HepG2 (cell line): ENCODE data around the gene GABRR2. TPM values are rescaled to one million over a fixed set of nuclear protein-coding genes. Genes with fewer than 3 reads are reported as not detected.

Source experiments
- GATAD1 ChIP-seq: IDR thresholded peaks from 2 replicates; pipeline ENCODE4 v1.6.1; 2016; ENCODE audit warnings: missing genetic modification reagents, missing compliant biosample characterization
- GTF3A ChIP-seq: sonication (generic); formaldehyde crosslinking; conservative IDR thresholded peaks from 2 replicates; pipeline ENCODE4 v1.4.0; 2020; ENCODE audit warnings: mild to moderate bottlenecking, missing genetic modification reagents
- KAT8 ChIP-seq: IDR thresholded peaks from 2 replicates; pipeline ENCODE4 v1.6.1; 2016; ENCODE audit warnings: missing genetic modification reagents, missing compliant biosample characterization
- MEF2D ChIP-seq: sonication (generic); formaldehyde crosslinking; IDR thresholded peaks from 2 replicates; pipeline ENCODE4 v1.5.1; 2020; ENCODE audit warnings: mild to moderate bottlenecking, missing genetic modification reagents
- NR2F6 ChIP-seq, 2 experiments: IDR thresholded peaks; 2 replicates each; pipeline ENCODE4 v1.6.1; 2016; ENCODE audit warnings: antibody characterized with exemption in 1 of 2, mild to moderate bottlenecking in 1 of 2
- PHF20 ChIP-seq: sonication (generic); formaldehyde crosslinking; IDR thresholded peaks from 2 replicates; pipeline ENCODE4 v1.5.0; 2020; ENCODE audit warnings: mild to moderate bottlenecking, missing genetic modification reagents
- TBP ChIP-seq: sonication (generic); formaldehyde crosslinking; IDR thresholded peaks from 2 replicates; pipeline ENCODE4 v1.5.0; 2020; ENCODE audit warnings: missing genetic modification reagents
- polyA plus RNA-seq, 8 experiments: library from polyadenylated mRNA; depleted of rRNA in 3 of 8; stranded (reverse) in 7 of 8; unstranded in 1 of 8; fragments of >200 nt; fragmentation: Illumina TruSeq in 4 of 8; extraction: Trizol in 4 of 8; gene quantifications; 2 replicates each; pipeline versions ENCODE4 v1.2.1 to v1.2.3, GENCODE V29; 2011 to 2016; ENCODE audit warnings: low read depth in 4 of 8, missing spikeins in 1 of 8, mixed read lengths in 1 of 8; ENCODE audit not compliant: insufficient read depth in 1 of 8
- total RNA-seq, 5 experiments: library from RNA; depleted of rRNA; stranded (reverse); fragments of >200 nt; fragmentation: Illumina TruSeq; extraction: Trizol; gene quantifications; 2 replicates each; pipeline ENCODE4 v1.2.3, GENCODE V29; 2016; ENCODE audit warnings: low read depth in 1 of 5
- TF ChIP-seq, protein P1 (sequence below): IDR thresholded peaks from 2 replicates; pipeline ENCODE4 v1.6.1; 2018; ENCODE audit warnings: missing genetic modification reagents, mild to moderate bottlenecking, missing compliant biosample characterization
- TF ChIP-seq, protein P2 (sequence below): sonication (generic); formaldehyde crosslinking; conservative IDR thresholded peaks from 2 replicates; pipeline ENCODE4 v1.4.0; 2020; ENCODE audit warnings: missing genetic modification reagents
- TF ChIP-seq, protein P3 (sequence below): sonication (generic); formaldehyde crosslinking; IDR thresholded peaks from 2 replicates; pipeline ENCODE4 v1.4.0; 2020; ENCODE audit warnings: missing genetic modification reagents, borderline replicate concordance
- TF ChIP-seq, protein P4 (sequence below), 2 experiments: sonication (generic) in 1 of 2; formaldehyde crosslinking in 1 of 2; IDR thresholded peaks; 2 replicates each; pipeline versions ENCODE4 v1.6.1 to v1.9.0; 2014 to 2022; ENCODE audit warnings: antibody characterized with exemption in 1 of 2, borderline replicate concordance in 1 of 2, inconsistent platforms in 1 of 2, low read depth in 1 of 2, missing genetic modification reagents in 1 of 2

GABRR2 gene
- total and polyA plus RNA-seq, 2 of the 13 experiments (the other 11 are each of a cell fraction or from before 2014, with no cell fraction given), result 0.13 TPM; not detected in 1

DNA sequence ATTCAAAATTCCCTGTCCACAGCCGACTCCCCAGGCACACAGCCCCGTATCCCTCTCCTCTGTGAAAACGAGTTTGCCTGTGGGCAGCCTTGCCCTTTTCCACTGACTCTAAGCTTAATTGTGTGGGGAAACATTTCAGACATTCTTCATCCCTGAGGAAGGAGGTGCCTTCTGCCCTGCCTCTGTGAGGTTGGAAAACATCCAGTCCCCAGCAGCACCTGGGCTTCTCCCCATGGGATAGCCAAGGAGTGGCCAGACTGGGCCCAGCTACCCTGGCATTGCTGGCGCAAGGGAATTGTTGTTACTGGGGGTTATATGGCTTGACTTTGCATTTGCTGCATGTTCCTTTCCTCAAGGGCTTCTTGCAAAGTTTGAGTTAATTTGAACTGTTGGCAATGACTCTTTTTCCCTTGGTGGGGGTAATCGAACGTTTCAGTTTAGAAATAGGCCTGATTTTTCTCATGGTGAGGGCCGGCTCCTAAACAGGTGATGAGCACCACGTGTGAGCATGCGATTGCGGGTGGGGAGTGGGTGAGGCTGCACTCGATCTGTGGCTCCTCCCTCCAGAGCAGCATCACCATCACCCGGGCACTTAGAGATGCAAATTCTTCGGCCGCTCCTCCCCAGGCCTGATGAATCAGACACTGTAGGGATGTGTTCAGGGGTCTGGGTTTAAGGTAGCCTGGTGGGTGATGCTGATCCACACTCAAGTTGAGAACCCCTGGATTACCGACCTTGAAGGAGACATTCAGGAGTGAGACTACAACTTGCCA, 29.9 kb downstream of the GABRR2 start (continued):
- TF ChIP-seq, protein P1, sequence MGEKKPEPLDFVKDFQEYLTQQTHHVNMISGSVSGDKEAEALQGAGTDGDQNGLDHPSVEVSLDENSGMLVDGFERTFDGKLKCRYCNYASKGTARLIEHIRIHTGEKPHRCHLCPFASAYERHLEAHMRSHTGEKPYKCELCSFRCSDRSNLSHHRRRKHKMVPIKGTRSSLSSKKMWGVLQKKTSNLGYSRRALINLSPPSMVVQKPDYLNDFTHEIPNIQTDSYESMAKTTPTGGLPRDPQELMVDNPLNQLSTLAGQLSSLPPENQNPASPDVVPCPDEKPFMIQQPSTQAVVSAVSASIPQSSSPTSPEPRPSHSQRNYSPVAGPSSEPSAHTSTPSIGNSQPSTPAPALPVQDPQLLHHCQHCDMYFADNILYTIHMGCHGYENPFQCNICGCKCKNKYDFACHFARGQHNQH (CRISPR knock-in tag), result no peak
- TF ChIP-seq GTF3A (CRISPR knock-in tag), result no peak
- TF ChIP-seq TBP (CRISPR knock-in tag), result no peak
- TF ChIP-seq, protein P2, sequence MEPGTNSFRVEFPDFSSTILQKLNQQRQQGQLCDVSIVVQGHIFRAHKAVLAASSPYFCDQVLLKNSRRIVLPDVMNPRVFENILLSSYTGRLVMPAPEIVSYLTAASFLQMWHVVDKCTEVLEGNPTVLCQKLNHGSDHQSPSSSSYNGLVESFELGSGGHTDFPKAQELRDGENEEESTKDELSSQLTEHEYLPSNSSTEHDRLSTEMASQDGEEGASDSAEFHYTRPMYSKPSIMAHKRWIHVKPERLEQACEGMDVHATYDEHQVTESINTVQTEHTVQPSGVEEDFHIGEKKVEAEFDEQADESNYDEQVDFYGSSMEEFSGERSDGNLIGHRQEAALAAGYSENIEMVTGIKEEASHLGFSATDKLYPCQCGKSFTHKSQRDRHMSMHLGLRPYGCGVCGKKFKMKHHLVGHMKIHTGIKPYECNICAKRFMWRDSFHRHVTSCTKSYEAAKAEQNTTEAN (CRISPR knock-in tag), result no peak
- no peak for TF ChIP-seq GATAD1 (CRISPR knock-in tag)
- TF ChIP-seq MEF2D (CRISPR knock-in tag), result no peak
- TF ChIP-seq PHF20 (CRISPR knock-in tag), result no peak
- TF ChIP-seq, protein P3, sequence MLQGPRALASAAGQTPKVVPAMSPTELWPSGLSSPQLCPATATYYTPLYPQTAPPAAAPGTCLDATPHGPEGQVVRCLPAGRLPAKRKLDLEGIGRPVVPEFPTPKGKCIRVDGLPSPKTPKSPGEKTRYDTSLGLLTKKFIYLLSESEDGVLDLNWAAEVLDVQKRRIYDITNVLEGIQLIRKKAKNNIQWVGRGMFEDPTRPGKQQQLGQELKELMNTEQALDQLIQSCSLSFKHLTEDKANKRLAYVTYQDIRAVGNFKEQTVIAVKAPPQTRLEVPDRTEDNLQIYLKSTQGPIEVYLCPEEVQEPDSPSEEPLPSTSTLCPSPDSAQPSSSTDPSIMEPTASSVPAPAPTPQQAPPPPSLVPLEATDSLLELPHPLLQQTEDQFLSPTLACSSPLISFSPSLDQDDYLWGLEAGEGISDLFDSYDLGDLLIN (CRISPR knock-in tag), result no peak
- TF ChIP-seq KAT8 (CRISPR knock-in tag), result no peak
- TF ChIP-seq, protein P4, sequence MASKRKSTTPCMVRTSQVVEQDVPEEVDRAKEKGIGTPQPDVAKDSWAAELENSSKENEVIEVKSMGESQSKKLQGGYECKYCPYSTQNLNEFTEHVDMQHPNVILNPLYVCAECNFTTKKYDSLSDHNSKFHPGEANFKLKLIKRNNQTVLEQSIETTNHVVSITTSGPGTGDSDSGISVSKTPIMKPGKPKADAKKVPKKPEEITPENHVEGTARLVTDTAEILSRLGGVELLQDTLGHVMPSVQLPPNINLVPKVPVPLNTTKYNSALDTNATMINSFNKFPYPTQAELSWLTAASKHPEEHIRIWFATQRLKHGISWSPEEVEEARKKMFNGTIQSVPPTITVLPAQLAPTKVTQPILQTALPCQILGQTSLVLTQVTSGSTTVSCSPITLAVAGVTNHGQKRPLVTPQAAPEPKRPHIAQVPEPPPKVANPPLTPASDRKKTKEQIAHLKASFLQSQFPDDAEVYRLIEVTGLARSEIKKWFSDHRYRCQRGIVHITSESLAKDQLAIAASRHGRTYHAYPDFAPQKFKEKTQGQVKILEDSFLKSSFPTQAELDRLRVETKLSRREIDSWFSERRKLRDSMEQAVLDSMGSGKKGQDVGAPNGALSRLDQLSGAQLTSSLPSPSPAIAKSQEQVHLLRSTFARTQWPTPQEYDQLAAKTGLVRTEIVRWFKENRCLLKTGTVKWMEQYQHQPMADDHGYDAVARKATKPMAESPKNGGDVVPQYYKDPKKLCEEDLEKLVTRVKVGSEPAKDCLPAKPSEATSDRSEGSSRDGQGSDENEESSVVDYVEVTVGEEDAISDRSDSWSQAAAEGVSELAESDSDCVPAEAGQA (IDR thresholded peaks at IDR 0.05; ENCODE audit: low read depth), result no peak
- TF ChIP-seq, protein P4 (CRISPR knock-in tag; IDR thresholded peaks at IDR 0.05; ENCODE audit: borderline replicate concordance), result no peak
- no peak for TF ChIP-seq NR2F6 (IDR thresholded peaks at IDR 0.05)
- no peak for TF ChIP-seq NR2F6 (CRISPR knock-in tag; IDR thresholded peaks at IDR 0.05)
- TF ChIP-seq, all 625 proteins: peak for 0
